IPS-18c (cell line): ENCODE measurements around the gene KATNAL1.

ENCODE experiments used
- H3K4me3 ChIP-seq: 2 replicates; pipeline ENCODE4 v1.7.0; 2013; ENCODE audit warnings: low read depth, mild to moderate bottlenecking, low read length, moderate library complexity; ENCODE audit not compliant: insufficient read depth
- H3K9me3 ChIP-seq: one replicate; pipeline ENCODE4 v1.6.1; 2013; ENCODE audit warnings: mild to moderate bottlenecking, low read length, moderate library complexity; ENCODE audit not compliant: control insufficient read depth, insufficient read depth

The KATNAL1 gene

GRCh38 chr13:30337061-30337610 lies 29.8 kb upstream of the KATNAL1 start:
- no peak overlapping the region for H3K4me3 ChIP-seq
- no peaks in the 10 kb centered on the region for H3K9me3 ChIP-seq

GRCh38 chr13:30334663-30335386 lies 27.5 kb upstream of the KATNAL1 start:
- Histone ChIP-seq H3K9me3 (no peaks in the 10 kb centered on the region), H3K4me3 (no peak overlapping the region)

- no peaks in the 10 kb centered on the region for H3K9me3 ChIP-seq
- no peak overlapping the region for H3K4me3 ChIP-seq
Measured at GRCh38 chr13:30333616-30334015, 26.3 kb upstream of the KATNAL1 start.

- Histone ChIP-seq H3K4me3 (no peak overlapping the region), H3K9me3 (no peaks in the 10 kb centered on the region)
Measured at GRCh38 chr13:30332456-30333143, 25.2 kb upstream of the KATNAL1 start.

- Histone ChIP-seq H3K4me3 (no peak overlapping the region), H3K9me3 (no peaks in the 10 kb centered on the region)
Measured at GRCh38 chr13:30331331-30331771, 24.0 kb upstream of the KATNAL1 start.

GRCh38 chr13:30329009-30329585 lies 21.7 kb upstream of the KATNAL1 start:
- no peaks in the 10 kb centered on the region for H3K9me3 ChIP-seq
- no peak overlapping the region for H3K4me3 ChIP-seq

GRCh38 chr13:30325668-30326067 lies 18.3 kb upstream of the KATNAL1 start:
- H3K9me3 ChIP-seq = no peaks in the 10 kb centered on the region

GRCh38 chr13:30323524-30323923 lies 16.2 kb upstream of the KATNAL1 start:
- Histone ChIP-seq H3K4me3 (no peak overlapping the region), H3K9me3 (no peaks in the 10 kb centered on the region)

More at GRCh38 chr13:30325668-30326067, 18.3 kb upstream of the KATNAL1 start:
- no peak overlapping the region for H3K4me3 ChIP-seq

- H3K9me3 ChIP-seq = no peaks in the 10 kb centered on the region
- H3K4me3 ChIP-seq = no peak overlapping the region
Measured at GRCh38 chr13:30322428-30322827, 15.1 kb upstream of the KATNAL1 start.

- H3K9me3 ChIP-seq = no peaks in the 10 kb centered on the region
Measured at GRCh38 chr13:30321256-30321655, 13.9 kb upstream of the KATNAL1 start.

GRCh38 chr13:30319655-30320054 lies 12.3 kb upstream of the KATNAL1 start:
- Histone ChIP-seq H3K4me3 (no peak overlapping the region), H3K9me3 (no peaks in the 10 kb centered on the region)

More at GRCh38 chr13:30321256-30321655, 13.9 kb upstream of the KATNAL1 start:
- H3K4me3 ChIP-seq = no peak overlapping the region

GRCh38 chr13:30319130-30319529 lies 11.8 kb upstream of the KATNAL1 start:
- H3K4me3 ChIP-seq = no peak overlapping the region
- no peaks in the 10 kb centered on the region for H3K9me3 ChIP-seq

GRCh38 chr13:30318026-30318425 lies 10.7 kb upstream of the KATNAL1 start:
- Histone ChIP-seq H3K9me3 (no peaks in the 10 kb centered on the region), H3K4me3 (no peak overlapping the region)

- Histone ChIP-seq H3K4me3 (no peak overlapping the region), H3K9me3 (no peaks in the 10 kb centered on the region)
Measured at GRCh38 chr13:30314562-30314961, 7.2 kb upstream of the KATNAL1 start.

GRCh38 chr13:30314069-30314468 lies 6.7 kb upstream of the KATNAL1 start:
- H3K4me3 ChIP-seq = no peak overlapping the region
- no peaks in the 10 kb centered on the region for H3K9me3 ChIP-seq

GRCh38 chr13:30313311-30313710 lies 6.0 kb upstream of the KATNAL1 start:
- H3K4me3 ChIP-seq = no peak overlapping the region
- H3K9me3 ChIP-seq = no peaks in the 10 kb centered on the region

GRCh38 chr13:30312904-30313303 lies 5.6 kb upstream of the KATNAL1 start:
- H3K4me3 ChIP-seq = no peak overlapping the region
- H3K9me3 ChIP-seq = no peaks in the 10 kb centered on the region

GRCh38 chr13:30308548-30308947 lies 1.2 kb upstream of the KATNAL1 start:
- H3K4me3 ChIP-seq = no peak overlapping the region
- no peaks in the 10 kb centered on the region for H3K9me3 ChIP-seq
